Trophoblast cell (in vitro differentiated cells and primary cell): ENCODE results near the gene ATF7IP2. TPM values are rescaled to one million over a fixed set of nuclear protein-coding genes. Genes with fewer than 3 reads are reported as not detected.

Experiments
- DNase-seq, 2 donors: peaks; one replicate each; pipeline ENCODE4 v3.0.0-alpha.2; 2016
- H2AFZ ChIP-seq: 2 replicates; pipeline ENCODE4 v1.6.1; 2013; ENCODE audit warnings: low read length, moderate library complexity, mild to moderate bottlenecking; ENCODE audit not compliant: insufficient read depth, poor library complexity
- H2AK5ac ChIP-seq: 2 replicates; pipeline ENCODE4 v1.6.1; 2013; ENCODE audit warnings: mild to moderate bottlenecking, low read length
- H2BK120ac ChIP-seq: 2 replicates; pipeline ENCODE4 v1.6.1; 2013; ENCODE audit warnings: low read length, mild to moderate bottlenecking, moderate library complexity; ENCODE audit not compliant: insufficient read depth, poor library complexity
- H2BK12ac ChIP-seq: 2 replicates; pipeline ENCODE4 v1.6.1; 2013; ENCODE audit warnings: mild to moderate bottlenecking, low read length, moderate library complexity
- H2BK5ac ChIP-seq: 2 replicates; pipeline ENCODE4 v1.6.1; 2013; ENCODE audit warnings: low read length, low read depth, moderate library complexity, mild to moderate bottlenecking; ENCODE audit not compliant: poor library complexity
- H3K14ac ChIP-seq: 2 replicates; pipeline ENCODE4 v1.6.1; 2013; ENCODE audit warnings: mild to moderate bottlenecking, low read length
- H3K18ac ChIP-seq: 2 replicates; pipeline ENCODE4 v1.6.1; 2013; ENCODE audit warnings: mild to moderate bottlenecking, low read length
- H3K23ac ChIP-seq: 2 replicates; pipeline ENCODE4 v1.6.1; 2013; ENCODE audit warnings: low read length
- H3K27ac ChIP-seq: 2 replicates; pipeline ENCODE4 v1.5.1; 2013; ENCODE audit warnings: low read depth, mild to moderate bottlenecking, inconsistent platforms, low read length, moderate library complexity
- H3K27me3 ChIP-seq: 2 replicates; pipeline ENCODE4 v1.6.1; 2013; ENCODE audit warnings: inconsistent platforms, mild to moderate bottlenecking, low read length, moderate library complexity; ENCODE audit not compliant: insufficient read depth
- H3K36me3 ChIP-seq, 2 experiments: 1 replicate in 1 of 2; 2 replicates in 1 of 2; pipeline ENCODE4 v1.6.1; 2013; ENCODE audit warnings: low read length in 2 of 2, mild to moderate bottlenecking in 2 of 2, moderate library complexity in 1 of 2; ENCODE audit not compliant: insufficient read depth in 2 of 2, control insufficient read depth in 1 of 2
- H3K4ac ChIP-seq: 2 replicates; pipeline ENCODE4 v1.6.1; 2013; ENCODE audit warnings: low read depth, mild to moderate bottlenecking, low read length, moderate library complexity
- H3K4me1 ChIP-seq, 2 experiments: 1 replicate in 1 of 2; 2 replicates in 1 of 2; pipeline ENCODE4 v1.6.1; 2013; ENCODE audit warnings: low read length in 2 of 2, mild to moderate bottlenecking in 2 of 2, moderate library complexity in 1 of 2; ENCODE audit not compliant: insufficient read depth in 2 of 2, control insufficient read depth in 1 of 2
- H3K4me2 ChIP-seq: 2 replicates; pipeline ENCODE4 v1.6.1; 2013; ENCODE audit warnings: inconsistent platforms, mild to moderate bottlenecking, low read length, moderate library complexity
- H3K4me3 ChIP-seq: 2 replicates; pipeline ENCODE4 v1.5.1; 2013; ENCODE audit warnings: mild to moderate bottlenecking, low read depth, low read length, inconsistent platforms
- H3K79me1 ChIP-seq: one replicate; pipeline ENCODE4 v1.6.1; 2013; ENCODE audit warnings: low read length
- H3K79me2 ChIP-seq: 2 replicates; pipeline ENCODE4 v1.6.1; 2013; ENCODE audit warnings: low read length, mild to moderate bottlenecking; ENCODE audit not compliant: control insufficient read depth, insufficient read depth, poor library complexity
- H3K9ac ChIP-seq: 2 replicates; pipeline ENCODE4 v1.6.1; 2013; ENCODE audit warnings: mild to moderate bottlenecking, low read length
- H3K9me3 ChIP-seq: 2 replicates; pipeline ENCODE4 v1.6.1; 2013; ENCODE audit warnings: low read depth, mild to moderate bottlenecking, control low read depth, inconsistent platforms, low read length; ENCODE audit not compliant: insufficient read depth
- H4K12ac ChIP-seq: 2 replicates; pipeline ENCODE4 v1.6.1; 2013; ENCODE audit warnings: low read depth, mild to moderate bottlenecking, low read length, moderate library complexity
- H4K8ac ChIP-seq: 2 replicates; pipeline ENCODE4 v1.6.1; 2013; ENCODE audit warnings: low read depth, mild to moderate bottlenecking, low read length, moderate library complexity
- H4K91ac ChIP-seq: one replicate; pipeline ENCODE4 v1.6.1; 2013; ENCODE audit warnings: low read depth, mild to moderate bottlenecking, low read length, moderate library complexity
- WGBS: extraction: QIAGEN DNeasy Blood & Tissue Kit; methylation state at CpG from one replicate; pipeline ENCODE4 v1.1.7; 2013; ENCODE audit warnings: missing lambda C conversion rate; ENCODE audit not compliant: insufficient read length, insufficient coverage; ENCODE audit errors: extremely low coverage; 5-methylcytosine and 5-hydroxymethylcytosine counted together
- polyA plus RNA-seq: library from polyadenylated mRNA; stranded (reverse); fragments of 200-250 nt; gene quantifications from 2 replicates; pipeline ENCODE4 v1.2.3, GENCODE V29; 2013

Gene ATF7IP2, protein sequence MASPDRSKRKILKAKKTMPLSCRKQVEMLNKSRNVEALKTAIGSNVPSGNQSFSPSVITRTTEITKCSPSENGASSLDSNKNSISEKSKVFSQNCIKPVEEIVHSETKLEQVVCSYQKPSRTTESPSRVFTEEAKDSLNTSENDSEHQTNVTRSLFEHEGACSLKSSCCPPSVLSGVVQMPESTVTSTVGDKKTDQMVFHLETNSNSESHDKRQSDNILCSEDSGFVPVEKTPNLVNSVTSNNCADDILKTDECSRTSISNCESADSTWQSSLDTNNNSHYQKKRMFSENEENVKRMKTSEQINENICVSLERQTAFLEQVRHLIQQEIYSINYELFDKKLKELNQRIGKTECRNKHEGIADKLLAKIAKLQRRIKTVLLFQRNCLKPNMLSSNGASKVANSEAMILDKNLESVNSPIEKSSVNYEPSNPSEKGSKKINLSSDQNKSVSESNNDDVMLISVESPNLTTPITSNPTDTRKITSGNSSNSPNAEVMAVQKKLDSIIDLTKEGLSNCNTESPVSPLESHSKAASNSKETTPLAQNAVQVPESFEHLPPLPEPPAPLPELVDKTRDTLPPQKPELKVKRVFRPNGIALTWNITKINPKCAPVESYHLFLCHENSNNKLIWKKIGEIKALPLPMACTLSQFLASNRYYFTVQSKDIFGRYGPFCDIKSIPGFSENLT
- polyA plus RNA-seq, result 18.2 and 18.7 TPM in 2 replicates

DNA sequence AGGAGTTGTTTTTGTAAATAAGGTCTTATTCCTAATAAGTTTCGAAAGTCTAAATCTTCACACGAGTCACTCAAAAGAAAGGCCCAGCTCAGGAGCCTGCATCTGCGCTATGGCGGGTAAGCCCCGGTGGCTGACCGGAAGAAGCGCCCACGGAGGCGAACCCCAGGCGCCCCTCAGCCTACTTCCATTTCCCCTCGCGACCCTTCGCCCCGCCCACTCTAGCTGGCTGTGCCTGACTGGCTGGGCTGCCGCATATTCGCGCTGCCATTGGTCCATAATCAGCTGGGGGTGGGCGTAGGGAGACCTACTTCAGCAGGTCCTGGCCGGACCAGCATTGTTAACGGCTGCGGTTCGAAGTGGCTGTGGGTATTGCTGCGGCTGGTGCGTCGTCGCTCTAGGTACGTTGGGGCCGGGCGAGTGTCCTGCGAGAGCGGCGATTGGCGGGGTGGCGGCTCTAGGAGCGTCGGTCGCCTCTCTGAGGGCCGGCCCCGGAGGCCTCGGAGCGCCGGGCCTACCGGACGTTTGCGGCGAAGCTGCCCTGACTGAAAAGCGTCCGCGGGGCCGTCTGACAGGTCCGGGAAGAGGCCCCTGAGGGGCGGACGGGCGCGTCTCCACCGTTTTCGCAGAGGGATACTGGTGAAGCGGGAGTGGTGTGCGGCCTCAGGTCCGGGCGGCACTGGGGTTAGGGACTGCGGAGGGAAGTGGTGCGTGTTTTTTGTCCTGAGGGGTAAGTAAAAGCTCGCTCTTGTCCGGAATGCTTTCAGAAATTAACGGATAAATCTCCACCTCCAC, at the start of gene ATF7IP2:
ATF7IP2 (plus strand) TSS at position 337 of the 792 bp plus-strand sequence. CDS start 44,560 bp downstream, outside the sequence.
- peak within 1 kb of the TSS; percentile 34 for H2BK5ac ChIP-seq
- H3K27me3 ChIP-seq, result no peaks in the 10 kb centered on the region
- peak within 1 kb of the TSS; percentile 80 for H3K4me3 ChIP-seq
- no peak within 1 kb of the TSS for H3K23ac ChIP-seq
- peak within 1 kb of the TSS; percentile 4 for H2BK120ac ChIP-seq
- H3K79me1 ChIP-seq, result no peaks in the 10 kb centered on the region
- no peaks in the 10 kb centered on the region for H3K36me3 ChIP-seq
- peak within 1 kb of the TSS; percentile 65 for H3K14ac ChIP-seq
- no peak within 1 kb of the TSS for H3K4ac ChIP-seq
- H2BK12ac ChIP-seq, result no peak within 1 kb of the TSS
- peaks cover 3% of the 10 kb centered on the region for H3K79me2 ChIP-seq
- no peak within 1 kb of the TSS for H2AK5ac ChIP-seq
- DNase-seq, result peak; percentile 94 to 96
- H3K18ac ChIP-seq, result peak within 1 kb of the TSS; percentile 8
- H3K4me1 ChIP-seq, result peaks cover 0 to 5% of the 10 kb centered on the region in 2 experiments
- WGBS, result no CpG with 5 or more reads among the region's 66 CpGs
- peak within 1 kb of the TSS; percentile 92 for H3K4me2 ChIP-seq
- H4K12ac ChIP-seq, result no peak within 1 kb of the TSS
- H3K9me3 ChIP-seq, result no peaks in the 10 kb centered on the region
- H4K91ac ChIP-seq, result peak within 1 kb of the TSS; percentile 74
- H2AFZ ChIP-seq, result peak within 1 kb of the TSS; percentile 24
- H3K9ac ChIP-seq, result peak within 1 kb of the TSS; percentile 80
- peak within 1 kb of the TSS; percentile 77 for H4K8ac ChIP-seq
- H3K27ac ChIP-seq, result peak within 1 kb of the TSS; percentile 64

DNA sequence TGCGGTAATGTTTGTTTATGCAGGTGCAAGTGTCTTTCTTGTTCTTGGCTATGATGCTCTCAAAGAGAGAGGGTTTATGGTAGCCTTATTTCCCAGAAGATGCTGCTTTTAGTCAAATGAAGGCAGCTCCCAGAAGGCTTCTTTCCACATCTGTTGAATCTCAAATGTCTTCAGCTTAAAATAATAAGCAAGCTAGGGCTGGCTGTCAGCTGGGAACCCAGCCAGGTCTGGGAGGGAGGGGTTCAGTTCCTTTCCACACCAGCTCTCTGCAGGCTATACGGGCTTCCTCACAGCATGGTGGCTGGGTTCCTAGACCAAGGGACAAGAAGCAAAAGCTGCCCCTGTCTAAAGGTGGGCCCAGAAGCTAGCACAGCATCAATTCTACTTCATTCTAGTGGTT, 47.4 kb upstream of the ATF7IP2 start:
- Histone ChIP-seq H2BK120ac (no peak overlapping the region), H3K79me1 (no peaks in the 10 kb centered on the region), H3K18ac (no peak overlapping the region), H4K12ac (no peak overlapping the region), H2BK5ac (no peak overlapping the region), H3K23ac (no peak overlapping the region), H3K36me3 (no peaks in the 10 kb centered on the region), H3K4ac (no peak overlapping the region), H3K14ac (no peak overlapping the region), H4K91ac (no peak overlapping the region), H2AFZ (no peak overlapping the region), H3K4me1 (peaks cover under 1 to 4% of the 10 kb centered on the region in 2 experiments), H3K27me3 (no peaks in the 10 kb centered on the region), H4K8ac (no peak overlapping the region), H3K27ac (no peak overlapping the region), H3K4me2 (no peak overlapping the region), H2AK5ac (no peak overlapping the region), H3K9me3 (peaks cover 8% of the 10 kb centered on the region), H3K79me2 (no peaks in the 10 kb centered on the region), H3K4me3 (no peak overlapping the region), H3K9ac (peak overlapping the region; percentile 30), H2BK12ac (no peak overlapping the region)
- WGBS, result 100% methylated on average over 1 of the region's 2 CpGs
- DNase-seq, result no peak

DNA sequence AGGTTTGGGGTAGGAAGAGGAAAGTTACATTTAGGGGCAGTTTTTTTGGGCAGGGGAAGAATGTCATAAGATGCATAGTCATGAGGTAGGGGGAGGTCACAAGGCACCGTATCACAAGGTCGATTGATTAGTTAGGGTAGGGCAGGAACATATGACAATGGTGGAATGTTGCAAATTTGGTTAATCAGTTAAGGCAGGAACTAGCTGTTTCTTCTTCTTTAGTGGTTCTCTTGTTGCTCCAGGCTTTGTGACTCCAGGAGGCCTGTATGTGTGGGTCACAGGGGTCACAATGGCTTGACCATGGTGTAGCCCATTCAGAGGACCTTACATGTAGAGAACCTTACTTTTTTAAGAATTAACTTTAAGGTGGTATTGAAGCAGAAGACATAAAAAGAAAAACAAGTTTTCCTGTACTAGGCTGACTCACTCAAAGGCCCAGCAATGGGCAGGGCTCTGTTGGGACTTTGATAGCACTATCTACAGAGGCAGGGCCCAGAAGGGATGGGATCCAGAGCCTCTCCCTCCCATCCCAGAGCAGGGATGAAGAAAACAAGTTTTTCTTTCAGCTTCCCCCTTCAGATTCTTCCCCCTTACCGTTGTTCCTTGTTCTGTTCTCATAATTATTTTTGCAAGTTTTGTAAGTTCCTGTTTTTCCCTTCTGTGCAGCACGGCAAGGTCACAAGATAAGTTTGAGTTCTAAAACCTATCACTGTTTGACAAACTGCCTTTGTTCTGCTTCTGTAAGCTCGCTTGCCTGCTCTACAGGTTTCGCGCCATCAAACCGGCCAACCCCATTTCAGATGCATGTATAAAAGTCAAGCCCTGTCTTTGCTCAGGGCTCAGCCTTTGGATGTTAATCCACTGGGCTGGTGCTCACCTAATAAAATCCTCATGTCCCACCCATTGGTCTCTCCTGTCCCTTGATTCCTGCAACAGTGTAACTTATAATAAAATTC, 45.8 kb upstream of the ATF7IP2 start:
- Histone ChIP-seq H3K4ac (no peak overlapping the region), H2BK12ac (no peak overlapping the region), H2BK5ac (no peak overlapping the region), H4K91ac (no peak overlapping the region), H3K27me3 (no peaks in the 10 kb centered on the region), H3K18ac (no peak overlapping the region), H4K8ac (no peak overlapping the region), H3K9me3 (peaks cover 9% of the 10 kb centered on the region), H3K4me2 (no peak overlapping the region), H2BK120ac (no peak overlapping the region), H4K12ac (no peak overlapping the region), H3K23ac (no peak overlapping the region), H3K9ac (no peak overlapping the region), H3K14ac (no peak overlapping the region), H3K79me2 (no peaks in the 10 kb centered on the region), H2AK5ac (no peak overlapping the region), H3K4me1 (no peaks in the 10 kb centered on the region), H3K4me3 (no peak overlapping the region), H3K36me3 (no peaks in the 10 kb centered on the region), H2AFZ (no peak overlapping the region), H3K79me1 (no peaks in the 10 kb centered on the region), H3K27ac (no peak overlapping the region)
- WGBS, result no CpG with 5 or more reads among the region's 8 CpGs
- no peak for DNase-seq
